AG04450 (cell line): ENCODE results near the gene ELMO3. TPM values are rescaled to one million over a fixed set of nuclear protein-coding genes. Genes with fewer than 3 reads are reported as not detected.

Experiments used
- CTCF ChIA-PET: fragments of 300-600, 350-600 bp; formaldehyde crosslinking; extraction: SDS; loops from one replicate; lab custom pipeline; 2022; ENCODE audit warnings: antibody characterized with exemption, inconsistent platforms; lab: Charles Lee
- POLR2A ChIA-PET: fragments of 350-600 bp; formaldehyde crosslinking; extraction: SDS; loops from one replicate; lab custom pipeline; 2021; ENCODE audit warnings: antibody characterized with exemption, inconsistent platforms; lab: Yijun Ruan, JAX
- DNase-seq: peaks from one replicate; pipeline ENCODE4 v3.0.0-alpha.2; 2011; ENCODE audit warnings: low read depth, low spot score
- H3K27ac ChIP-seq: one replicate; pipeline ENCODE4 v1.5.1; 2012; ENCODE audit warnings: low read depth, low read length, control low read depth
- H3K27me3 ChIP-seq: one replicate; pipeline ENCODE4 v1.6.0; 2012; ENCODE audit warnings: low read length; ENCODE audit not compliant: control insufficient read depth, insufficient read depth
- H3K4me3 ChIP-seq: 2 replicates; pipeline ENCODE4 v1.5.1; 2011; ENCODE audit warnings: mild to moderate bottlenecking, low read depth, low read length, control low read depth
- H3K9me3 ChIP-seq: 2 replicates; pipeline ENCODE4 v1.5.1; 2012; ENCODE audit warnings: low read length; ENCODE audit not compliant: control insufficient read depth, insufficient read depth
- polyA plus RNA-seq: library from polyadenylated mRNA; depleted of rRNA; stranded (reverse); fragments of >200 nt; gene quantifications from 2 replicates; pipeline ENCODE4 v1.2.3, GENCODE V29; 2011
- TF ChIP-seq, protein P1 (sequence below): IDR thresholded peaks from 2 replicates; pipeline ENCODE4 v1.5.1; 2011; ENCODE audit warnings: low read depth, low read length, control low read depth, inconsistent platforms

The ELMO3 gene
- polyA plus RNA-seq, 1 experiment, result 0.57 TPM

DNA sequence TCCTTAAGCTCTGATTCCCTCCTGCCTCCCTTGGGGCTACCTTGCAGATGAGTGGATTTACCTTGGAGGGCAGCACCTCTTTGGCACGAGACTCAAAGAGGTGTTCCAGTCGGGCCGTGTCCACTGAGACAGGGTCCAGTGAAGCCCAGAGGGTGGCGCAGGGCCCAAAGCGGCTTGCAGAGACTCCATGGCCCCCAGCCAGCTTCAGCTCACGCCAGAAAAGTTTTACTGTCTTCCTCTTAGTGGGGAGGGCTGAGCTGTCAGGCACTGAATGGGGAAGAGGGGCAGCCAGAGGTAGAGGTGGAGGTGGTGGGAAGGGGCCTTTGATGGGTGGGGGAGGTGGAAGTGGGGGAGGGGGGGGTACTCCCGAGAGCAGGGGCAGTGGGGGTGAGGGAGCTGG, 34.7 kb downstream of the ELMO3 start:
- CTCF ChIA-PET, result no interaction called here
- TF ChIP-seq, protein P1, sequence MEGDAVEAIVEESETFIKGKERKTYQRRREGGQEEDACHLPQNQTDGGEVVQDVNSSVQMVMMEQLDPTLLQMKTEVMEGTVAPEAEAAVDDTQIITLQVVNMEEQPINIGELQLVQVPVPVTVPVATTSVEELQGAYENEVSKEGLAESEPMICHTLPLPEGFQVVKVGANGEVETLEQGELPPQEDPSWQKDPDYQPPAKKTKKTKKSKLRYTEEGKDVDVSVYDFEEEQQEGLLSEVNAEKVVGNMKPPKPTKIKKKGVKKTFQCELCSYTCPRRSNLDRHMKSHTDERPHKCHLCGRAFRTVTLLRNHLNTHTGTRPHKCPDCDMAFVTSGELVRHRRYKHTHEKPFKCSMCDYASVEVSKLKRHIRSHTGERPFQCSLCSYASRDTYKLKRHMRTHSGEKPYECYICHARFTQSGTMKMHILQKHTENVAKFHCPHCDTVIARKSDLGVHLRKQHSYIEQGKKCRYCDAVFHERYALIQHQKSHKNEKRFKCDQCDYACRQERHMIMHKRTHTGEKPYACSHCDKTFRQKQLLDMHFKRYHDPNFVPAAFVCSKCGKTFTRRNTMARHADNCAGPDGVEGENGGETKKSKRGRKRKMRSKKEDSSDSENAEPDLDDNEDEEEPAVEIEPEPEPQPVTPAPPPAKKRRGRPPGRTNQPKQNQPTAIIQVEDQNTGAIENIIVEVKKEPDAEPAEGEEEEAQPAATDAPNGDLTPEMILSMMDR, result no peak

DNA sequence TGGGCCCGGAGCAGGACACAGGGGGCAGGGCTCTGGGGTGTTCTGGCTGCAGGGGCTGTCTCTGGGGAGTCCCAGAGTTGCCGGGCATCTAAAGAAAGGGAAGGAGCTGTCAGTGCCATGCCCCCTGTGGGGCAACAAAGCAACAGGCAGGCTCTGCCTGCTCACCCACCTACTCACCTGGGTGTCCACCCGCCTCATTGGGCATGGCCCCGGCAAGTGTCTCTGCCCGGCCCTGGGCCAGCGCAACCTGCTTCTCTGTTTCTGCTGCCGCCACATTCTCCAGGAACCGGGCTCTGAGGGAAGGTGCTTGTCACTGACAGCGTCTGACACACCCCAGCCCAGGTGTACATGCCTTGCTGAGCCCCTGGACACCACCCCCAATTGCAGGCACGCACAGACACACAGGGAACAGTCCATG, 35.3 kb downstream of the ELMO3 start:
- TF ChIP-seq, protein P1, result no peak
- Histone ChIP-seq H3K4me3 (no peak overlapping the region), H3K9me3 (peaks cover 4% of the 10 kb centered on the region; the same call in 1 of the 2 replicates), H3K27me3 (no peaks in the 10 kb centered on the region), H3K27ac (no peak overlapping the region)
- POLR2A ChIA-PET, result interaction anchor here (0.6 to 1.7 kb wide), 3 partner anchors 10 to 13 kb away, joined by 3 to 7 read pairs (median 3); partner anchors contain the start of gene FHOD1
- DNase-seq, result no peak
- CTCF ChIA-PET, result no interaction called here

More for the DNA sequence above, 34.7 kb downstream of the ELMO3 start:
- H3K9me3 ChIP-seq, result peaks cover 4% of the 10 kb centered on the region; the same call in 1 of the 2 replicates
- POLR2A ChIA-PET, result interaction anchor here (0.6 to 1.9 kb wide), 3 partner anchors 11 to 14 kb away, joined by 3 to 8 read pairs (median 3); partner anchors contain the start of gene FHOD1
- DNase-seq, result no peak
- no peak overlapping the region for H3K4me3 ChIP-seq
- no peak overlapping the region for H3K27ac ChIP-seq
- no peaks in the 10 kb centered on the region for H3K27me3 ChIP-seq

DNA sequence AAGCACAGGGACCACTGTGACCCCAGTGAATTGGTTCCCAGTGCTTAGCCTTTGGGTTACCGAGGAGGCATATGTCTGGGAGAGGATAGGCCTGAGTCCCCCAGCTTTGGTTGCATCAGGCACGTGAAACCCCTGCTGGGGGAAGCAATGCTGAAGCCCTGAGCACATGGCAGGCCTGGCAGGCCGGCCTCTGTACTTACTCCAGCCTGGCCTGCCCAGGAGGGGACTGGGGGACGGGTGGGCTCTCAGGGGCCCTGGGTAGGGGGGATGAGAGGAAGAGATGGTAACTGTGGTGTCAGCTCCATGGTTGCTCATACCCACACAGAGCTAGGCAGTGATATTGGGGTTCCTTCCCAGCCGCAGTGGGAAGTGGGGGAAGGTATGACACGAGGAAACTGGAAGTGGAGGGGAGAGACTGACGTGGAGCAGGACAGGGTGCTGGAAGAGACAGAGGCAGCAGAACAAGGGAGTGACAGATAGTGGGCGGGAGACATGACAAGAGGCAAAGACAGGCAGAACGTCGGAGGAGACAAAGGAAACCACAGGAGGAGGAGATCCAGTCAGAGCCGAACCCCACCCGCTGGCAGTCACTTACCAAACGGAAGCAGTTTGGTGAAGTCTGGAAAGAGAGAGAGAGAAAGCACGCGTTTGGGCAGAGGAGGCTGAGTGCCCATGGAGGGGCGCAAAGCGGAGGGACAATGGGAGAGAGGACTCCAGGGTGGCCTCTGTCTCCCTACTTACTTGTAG, 37.1 kb downstream of the ELMO3 start:
- Histone ChIP-seq H3K27ac (peak overlapping the region; percentile 11), H3K9me3 (peaks cover 4% of the 10 kb centered on the region; the same call in 1 of the 2 replicates), H3K27me3 (no peaks in the 10 kb centered on the region), H3K4me3 (no peak overlapping the region)
- CTCF ChIA-PET, result no interaction called here
- DNase-seq, result no peak
- POLR2A ChIA-PET, result interaction anchor here (1.0 to 2.0 kb wide), 3 partner anchors 8 to 10 kb away, joined by 3 to 7 read pairs (median 7); partner anchors contain the start of gene TMEM208
- TF ChIP-seq, protein P1, result no peak

DNA sequence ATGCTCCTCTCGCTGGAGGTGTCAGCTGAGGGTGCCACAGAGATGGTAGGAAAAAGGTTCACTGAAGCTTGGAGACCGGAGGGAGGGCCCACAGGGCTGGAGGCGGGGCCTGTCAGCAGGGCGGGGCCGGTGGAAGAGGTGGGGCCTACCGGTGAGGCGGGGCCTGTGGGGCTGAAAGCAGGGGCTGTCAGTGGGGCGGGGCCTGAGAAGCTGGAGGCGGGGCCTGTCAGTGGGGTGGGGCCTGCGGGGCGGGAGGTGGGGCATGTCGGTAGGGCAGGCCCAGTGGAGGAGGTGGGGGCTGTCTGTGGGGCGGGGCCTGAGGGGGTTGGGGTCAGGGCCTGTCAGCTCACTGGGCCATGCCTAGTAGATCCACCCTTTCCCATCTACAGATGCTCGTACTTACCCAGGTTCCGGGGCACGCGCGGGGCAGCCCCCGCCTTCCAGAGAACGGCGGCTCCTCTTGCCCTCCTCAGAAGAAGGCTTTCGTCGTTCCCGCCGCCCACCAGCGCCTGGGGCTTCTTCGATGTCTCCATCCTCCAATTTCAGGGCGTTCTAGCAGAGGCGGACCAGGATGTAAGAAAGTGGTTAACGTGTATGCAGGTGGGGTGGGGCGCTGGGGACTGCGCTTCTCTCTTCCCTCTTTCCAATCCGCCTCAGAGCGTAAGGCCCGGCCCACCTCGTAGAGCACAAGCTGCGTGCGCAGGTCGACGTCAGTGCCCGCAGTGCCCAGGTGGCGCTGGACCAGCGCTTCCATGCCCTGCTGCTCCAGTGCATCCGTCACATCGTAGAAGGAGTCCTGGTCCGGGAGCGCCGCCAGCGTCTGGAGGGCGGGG, 37.8 kb downstream of the ELMO3 start:
- Histone ChIP-seq H3K27me3 (no peaks in the 10 kb centered on the region), H3K27ac (peak overlapping the region; percentile 11), H3K4me3 (no peak overlapping the region), H3K9me3 (peaks cover 4% of the 10 kb centered on the region; the same call in 1 of the 2 replicates)
- POLR2A ChIA-PET, result interaction anchor here (0.5 to 2.0 kb wide), 3 partner anchors 9 to 35 kb away, joined by 3 to 7 read pairs (median 6); partner anchors contain the start of gene TMEM208
- DNase-seq, result no peak
- TF ChIP-seq, protein P1, result no peak
- CTCF ChIA-PET, result no interaction called here
